MM.1S (cell line): ENCODE data around the gene PTPRG.

Source experiments
- DNase-seq: peaks from one replicate; pipeline ENCODE4 v3.0.0-alpha.2; 2015
- H2AFZ ChIP-seq: fragments of 300-600 bp; sonication (generic); 2 replicates; pipeline ENCODE4 v1.6.0; 2016; ENCODE audit warnings: antibody characterized with exemption, low read length
- H3F3A ChIP-seq: fragments of 300-600 bp; sonication (generic); 2 replicates; pipeline ENCODE4 v1.6.1; 2016; ENCODE audit warnings: mild to moderate bottlenecking, antibody characterized with exemption, low read length, moderate library complexity, mixed read lengths; ENCODE audit not compliant: insufficient read depth
- H3K27ac ChIP-seq: fragments of 300-600 bp; sonication (generic); 2 replicates; pipeline ENCODE4 v1.5.1; 2016; ENCODE audit warnings: mild to moderate bottlenecking, low read length
- H3K27me3 ChIP-seq: fragments of 300-600 bp; sonication (generic); replicated peaks from 2 replicates; pipeline ENCODE4 v1.6.0; 2016; ENCODE audit warnings: low read length; ENCODE audit not compliant: insufficient read depth
- H3K36me3 ChIP-seq: fragments of 300-600 bp; sonication (generic); replicated peaks from 2 replicates; pipeline ENCODE4 v1.6.1; 2016; ENCODE audit warnings: mild to moderate bottlenecking, low read length, mixed read lengths; ENCODE audit not compliant: insufficient read depth
- H3K4me1 ChIP-seq: fragments of 300-600 bp; sonication (generic); 2 replicates; pipeline ENCODE4 v1.6.1; 2016; ENCODE audit warnings: low read length, mixed read lengths
- H3K4me2 ChIP-seq: fragments of 300-600 bp; sonication (generic); 2 replicates; pipeline ENCODE4 v1.6.0; 2016; ENCODE audit warnings: low read depth, low read length
- H3K4me3 ChIP-seq: fragments of 300-600 bp; sonication (generic); 2 replicates; pipeline ENCODE4 v1.5.1; 2016; ENCODE audit warnings: low read length, mixed read lengths
- H3K79me2 ChIP-seq: fragments of 300-600 bp; sonication (generic); 2 replicates; pipeline ENCODE4 v1.6.1; 2016; ENCODE audit warnings: mixed run types, low read length, mixed read lengths
- H3K9ac ChIP-seq: fragments of 300-600 bp; sonication (generic); 2 replicates; pipeline ENCODE4 v1.6.1; 2016; ENCODE audit warnings: low read length, mixed read lengths
- H3K9me2 ChIP-seq: fragments of 300-600 bp; sonication (generic); replicated peaks from 2 replicates; pipeline ENCODE4 v1.6.1; 2016; ENCODE audit warnings: mild to moderate bottlenecking, low read length, mixed read lengths; ENCODE audit not compliant: insufficient read depth
- H3K9me3 ChIP-seq: fragments of 300-600 bp; sonication (generic); replicated peaks from 2 replicates; pipeline ENCODE4 v1.6.1; 2016; ENCODE audit warnings: mild to moderate bottlenecking, low read length, mixed read lengths; ENCODE audit not compliant: insufficient read depth
- H4K20me1 ChIP-seq: fragments of 300-600 bp; sonication (generic); 2 replicates; pipeline ENCODE4 v1.6.1; 2016; ENCODE audit warnings: mild to moderate bottlenecking, low read length, moderate library complexity, mixed read lengths; ENCODE audit not compliant: insufficient read depth
- EZH2 ChIP-seq: fragments of 300-600 bp; sonication (generic); optimal IDR thresholded peaks from 2 replicates; pipeline ENCODE3; 2017; ENCODE audit warnings: low read depth, mild to moderate bottlenecking, antibody characterized with exemption, low read length, mixed read lengths
- EZH2phosphoT487 ChIP-seq: fragments of 300-600 bp; sonication (generic); IDR thresholded peaks from 2 replicates; pipeline ENCODE4 v1.6.1; 2018; ENCODE audit warnings: antibody characterized with exemption, low read length
- TF ChIP-seq, protein P1 (sequence below): fragments of 300-600 bp; sonication (generic); IDR thresholded peaks from 2 replicates; pipeline ENCODE4 v1.5.1; 2016; ENCODE audit warnings: antibody characterized with exemption, low read length, mixed read lengths

Gene PTPRG

DNA sequence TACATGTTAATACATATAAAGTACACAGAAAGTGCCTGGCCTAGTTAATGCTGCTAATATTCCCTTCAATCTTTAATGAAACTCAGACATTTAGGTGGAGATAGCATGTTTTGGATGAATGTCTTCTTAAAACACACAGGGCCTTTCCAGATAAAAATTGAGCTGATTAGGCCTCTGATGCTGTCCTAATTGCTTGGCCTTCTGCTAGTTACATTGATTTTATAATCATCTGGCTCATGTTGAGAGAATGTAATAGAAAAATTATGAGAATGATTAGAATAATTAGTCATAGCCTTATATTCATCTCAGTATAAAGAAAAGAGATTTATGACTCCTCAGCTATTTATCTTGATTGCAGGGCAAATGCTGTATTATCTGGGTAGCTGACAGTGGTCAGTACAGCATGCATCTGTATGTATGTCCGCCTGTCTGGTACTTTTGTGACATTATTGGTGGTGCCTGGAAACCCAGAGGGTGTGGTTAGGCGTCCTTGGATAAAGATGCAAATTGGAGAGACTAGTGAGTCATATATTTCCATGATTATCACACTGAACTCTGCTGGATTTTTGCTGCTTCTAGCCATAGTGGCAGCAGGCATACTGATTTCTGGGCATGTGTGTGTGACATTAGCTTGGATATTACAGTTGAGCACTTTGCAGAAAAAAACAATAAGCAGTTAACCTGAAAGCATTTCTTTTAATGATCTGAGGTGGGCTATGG, 691.2 kb downstream of the PTPRG start:
- no peaks in the 10 kb centered on the region for H3K27me3 ChIP-seq
- H3K9me3 ChIP-seq: no peaks in the 10 kb centered on the region
- H3K4me2 ChIP-seq: no peak overlapping the region
- H3K36me3 ChIP-seq: no peaks in the 10 kb centered on the region
- H3K27ac ChIP-seq: no peak overlapping the region
- no peaks in the 10 kb centered on the region for H4K20me1 ChIP-seq
- no peak overlapping the region for H3K4me3 ChIP-seq
- H3F3A ChIP-seq: no peaks in the 10 kb centered on the region
- TF ChIP-seq, protein P1, sequence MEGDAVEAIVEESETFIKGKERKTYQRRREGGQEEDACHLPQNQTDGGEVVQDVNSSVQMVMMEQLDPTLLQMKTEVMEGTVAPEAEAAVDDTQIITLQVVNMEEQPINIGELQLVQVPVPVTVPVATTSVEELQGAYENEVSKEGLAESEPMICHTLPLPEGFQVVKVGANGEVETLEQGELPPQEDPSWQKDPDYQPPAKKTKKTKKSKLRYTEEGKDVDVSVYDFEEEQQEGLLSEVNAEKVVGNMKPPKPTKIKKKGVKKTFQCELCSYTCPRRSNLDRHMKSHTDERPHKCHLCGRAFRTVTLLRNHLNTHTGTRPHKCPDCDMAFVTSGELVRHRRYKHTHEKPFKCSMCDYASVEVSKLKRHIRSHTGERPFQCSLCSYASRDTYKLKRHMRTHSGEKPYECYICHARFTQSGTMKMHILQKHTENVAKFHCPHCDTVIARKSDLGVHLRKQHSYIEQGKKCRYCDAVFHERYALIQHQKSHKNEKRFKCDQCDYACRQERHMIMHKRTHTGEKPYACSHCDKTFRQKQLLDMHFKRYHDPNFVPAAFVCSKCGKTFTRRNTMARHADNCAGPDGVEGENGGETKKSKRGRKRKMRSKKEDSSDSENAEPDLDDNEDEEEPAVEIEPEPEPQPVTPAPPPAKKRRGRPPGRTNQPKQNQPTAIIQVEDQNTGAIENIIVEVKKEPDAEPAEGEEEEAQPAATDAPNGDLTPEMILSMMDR: no peak
- TF ChIP-seq EZH2: no peak
- no peak for TF ChIP-seq EZH2phosphoT487
- no peak overlapping the region for H3K9ac ChIP-seq
- no peak overlapping the region for H2AFZ ChIP-seq
- H3K79me2 ChIP-seq: no peaks in the 10 kb centered on the region
- DNase-seq: no peak
- H3K9me2 ChIP-seq: no peaks in the 10 kb centered on the region
- H3K4me1 ChIP-seq: no peaks in the 10 kb centered on the region

DNA sequence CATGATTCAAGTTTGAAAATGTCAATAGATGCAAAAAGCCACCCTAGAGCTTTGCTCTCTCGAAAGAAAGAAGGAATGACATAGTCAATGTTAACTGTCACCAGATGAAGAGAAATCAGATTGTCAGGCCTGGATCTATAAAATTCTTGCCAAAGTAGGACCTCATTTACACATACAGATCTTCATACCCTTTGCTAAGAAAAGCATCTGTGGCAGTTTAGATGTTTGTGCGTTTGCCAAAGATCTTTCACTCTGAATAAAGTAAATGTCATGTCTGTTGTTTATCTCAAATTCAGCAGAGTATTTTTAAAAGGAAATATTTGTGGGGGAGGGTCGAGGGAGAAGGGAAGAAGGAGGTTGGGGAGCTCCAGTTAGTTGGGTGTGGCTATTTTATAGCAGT, 692.6 kb downstream of the PTPRG start:
- H3K79me2 ChIP-seq: no peaks in the 10 kb centered on the region
- H3K4me2 ChIP-seq: no peak overlapping the region
- no peak overlapping the region for H3K4me3 ChIP-seq
- H3K27me3 ChIP-seq: no peaks in the 10 kb centered on the region
- no peaks in the 10 kb centered on the region for H4K20me1 ChIP-seq
- DNase-seq: no peak
- no peak overlapping the region for H3K27ac ChIP-seq
- H3K4me1 ChIP-seq: no peaks in the 10 kb centered on the region
- no peaks in the 10 kb centered on the region for H3K36me3 ChIP-seq
- no peaks in the 10 kb centered on the region for H3K9me2 ChIP-seq
- H2AFZ ChIP-seq: no peak overlapping the region
- no peak overlapping the region for H3K9ac ChIP-seq
- no peaks in the 10 kb centered on the region for H3F3A ChIP-seq
- no peaks in the 10 kb centered on the region for H3K9me3 ChIP-seq
- TF ChIP-seq EZH2phosphoT487 (no peak), EZH2 (no peak)
- TF ChIP-seq, protein P1: no peak

DNA sequence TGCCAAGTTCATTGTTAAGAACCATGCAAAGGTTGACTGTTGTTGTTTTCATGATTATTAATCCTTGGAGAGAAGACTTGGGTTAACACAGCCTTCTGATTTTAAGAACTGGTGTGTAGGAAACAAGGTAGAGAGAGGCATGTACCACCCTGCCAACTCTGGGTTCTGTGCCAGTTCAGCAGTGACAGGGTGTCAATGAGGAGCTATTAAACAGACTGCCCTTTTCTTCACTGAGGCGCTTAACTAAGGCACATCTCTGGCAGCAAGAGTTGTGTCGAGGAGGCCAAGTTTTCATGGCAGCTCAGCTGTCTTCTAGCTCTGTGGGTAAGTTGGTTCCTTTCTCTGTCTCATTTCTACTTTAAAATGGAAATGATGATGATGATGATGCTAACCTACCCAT, 694.4 kb downstream of the PTPRG start:
- no peak for DNase-seq
- no peak overlapping the region for H3K4me2 ChIP-seq
- no peak overlapping the region for H3K27ac ChIP-seq
- no peaks in the 10 kb centered on the region for H3K79me2 ChIP-seq
- H4K20me1 ChIP-seq: no peaks in the 10 kb centered on the region
- no peak overlapping the region for H2AFZ ChIP-seq
- H3F3A ChIP-seq: peaks cover 2% of the 10 kb centered on the region; the same call in 1 of the 2 replicates
- H3K36me3 ChIP-seq: no peaks in the 10 kb centered on the region
- H3K9me3 ChIP-seq: no peaks in the 10 kb centered on the region
- no peak overlapping the region for H3K9ac ChIP-seq
- peaks cover 11% of the 10 kb centered on the region for H3K4me1 ChIP-seq
- no peaks in the 10 kb centered on the region for H3K27me3 ChIP-seq
- H3K4me3 ChIP-seq: no peak overlapping the region
- TF ChIP-seq EZH2 (no peak), EZH2phosphoT487 (no peak)
- TF ChIP-seq, protein P1: no peak
- no peaks in the 10 kb centered on the region for H3K9me2 ChIP-seq
